ENCODE results near the gene LRRD1.

DNA sequence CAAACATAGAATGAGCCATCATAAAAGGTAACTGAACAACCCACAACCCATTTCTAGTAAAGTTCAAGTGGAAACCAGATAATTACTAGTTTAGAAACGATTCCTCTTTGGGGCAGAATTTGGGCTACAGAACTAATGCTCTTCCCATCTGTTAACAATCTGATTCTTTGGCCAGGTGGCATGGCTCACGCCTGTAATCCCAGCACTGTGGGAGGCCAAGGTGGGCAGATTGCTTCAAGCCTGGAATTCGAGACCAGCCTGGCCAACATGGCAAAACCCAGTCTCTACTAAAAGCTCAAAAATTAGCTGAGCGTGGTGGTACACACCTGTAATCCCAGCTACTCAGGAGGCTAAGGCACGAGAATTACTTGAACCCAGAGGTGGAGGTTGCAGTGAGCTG lies 63.1 kb downstream of the LRRD1 start:
- no peak for TF ChIP-seq EZH2 (IDR thresholded peaks at IDR 0.05; ENCODE audit: insufficient read depth, poor library complexity, severe bottlenecking)
- no peak for TF ChIP-seq EZH2phosphoT487 (IDR thresholded peaks at IDR 0.05; ENCODE audit: insufficient read depth, low read depth)
